Osteocyte (in vitro differentiated cells): ENCODE measurements around the gene PRDX1. TPM values are rescaled to one million over a fixed set of nuclear protein-coding genes. Genes with fewer than 3 reads are reported as not detected.

ENCODE experiments used
- DNase-seq: peaks from one replicate; pipeline ENCODE4 v3.0.0; 2021; ENCODE audit warnings: mixed read lengths; ENCODE audit not compliant: unreplicated experiment; ENCODE audit errors: extremely low spot score
- H3K27ac Mint-ChIP-seq: one replicate; pipeline ENCODE4 v1.8.0; 2021; ENCODE audit warnings: mild to moderate bottlenecking, mixed read lengths; ENCODE audit not compliant: unreplicated experiment
- H3K27me3 Mint-ChIP-seq: one replicate; pipeline ENCODE4 v1.8.0; 2021; ENCODE audit warnings: mixed read lengths; ENCODE audit not compliant: unreplicated experiment
- H3K36me3 Mint-ChIP-seq: one replicate; pipeline ENCODE4 v1.8.0; 2021; ENCODE audit warnings: mixed read lengths; ENCODE audit not compliant: unreplicated experiment
- H3K4me1 Mint-ChIP-seq: one replicate; pipeline ENCODE4 v1.8.0; 2021; ENCODE audit warnings: mixed read lengths; ENCODE audit not compliant: unreplicated experiment
- H3K4me3 Mint-ChIP-seq: one replicate; pipeline ENCODE4 v1.8.0; 2021; ENCODE audit warnings: mild to moderate bottlenecking, moderate library complexity, mixed read lengths; ENCODE audit not compliant: unreplicated experiment
- H3K9me3 Mint-ChIP-seq: one replicate; pipeline ENCODE4 v1.8.0; 2021; ENCODE audit warnings: mixed read lengths; ENCODE audit not compliant: unreplicated experiment
- long read RNA-seq: library from polyadenylated mRNA; unstranded; transcript quantifications from one replicate; pipeline ENCODE4 v2.0.0, GENCODE V29; 2021
- total RNA-seq: library from RNA; stranded (reverse); gene quantifications from 2 replicates; pipeline ENCODE4 v1.2.1, GENCODE V29; 2021
- TF ChIP-seq, protein P1 (sequence below): fragments of 200-600 bp; sonication (generic); IDR thresholded peaks from 2 replicates; pipeline ENCODE4 v1.5.0; 2021; ENCODE audit warnings: antibody characterized with exemption, mild to moderate bottlenecking, moderate library complexity

The PRDX1 gene
- total RNA-seq, result 291 and 292 TPM in 2 replicates
- long read RNA-seq, transcript PRDX1-202 (6 exons, 1,021 nt), result major isoform, 429 of 447 reads
- long read RNA-seq, partial matches to known transcripts, result 6 of 447 reads
- long read RNA-seq, other reads (novel, unspliced or antisense), result 11 of 447 reads

- Mint-ChIP-seq H3K4me3 (peak within 1 kb of the TSS; percentile 95), H3K27me3 (no peaks in the 10 kb centered on the region)
These were observed at the start of gene PRDX1 for GRCh38 chr1:45521413-45522323. Gene PRDX1 (minus strand): TSS chr1:45521884. CDS start chr1:45519043, 2,841 bp downstream.

DNA sequence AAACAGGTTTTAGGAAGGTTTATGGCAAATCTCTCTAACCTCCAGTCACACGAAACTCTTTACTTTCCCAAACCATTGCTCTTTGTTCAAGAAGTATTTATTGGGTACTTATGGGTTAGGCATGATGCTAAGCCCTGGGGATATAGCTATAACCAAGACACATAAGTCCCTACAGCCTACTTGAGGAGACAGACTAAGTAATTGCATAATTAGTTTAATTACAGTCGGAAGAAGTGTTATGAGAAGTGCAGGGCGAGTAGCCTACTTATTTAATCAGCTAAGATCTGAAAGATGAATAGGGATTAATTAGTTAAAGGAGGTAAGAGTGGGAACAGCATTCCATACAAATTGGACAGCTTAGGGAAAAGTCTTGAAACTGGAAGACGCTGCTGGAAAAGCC, 48.9 kb upstream of the PRDX1 start:
- H3K4me3 Mint-ChIP-seq, result no peak overlapping the region
- H3K36me3 Mint-ChIP-seq, result peaks cover 19% of the 10 kb centered on the region
- H3K9me3 Mint-ChIP-seq, result no peaks in the 10 kb centered on the region
- H3K27me3 Mint-ChIP-seq, result no peaks in the 10 kb centered on the region
- TF ChIP-seq, protein P1, sequence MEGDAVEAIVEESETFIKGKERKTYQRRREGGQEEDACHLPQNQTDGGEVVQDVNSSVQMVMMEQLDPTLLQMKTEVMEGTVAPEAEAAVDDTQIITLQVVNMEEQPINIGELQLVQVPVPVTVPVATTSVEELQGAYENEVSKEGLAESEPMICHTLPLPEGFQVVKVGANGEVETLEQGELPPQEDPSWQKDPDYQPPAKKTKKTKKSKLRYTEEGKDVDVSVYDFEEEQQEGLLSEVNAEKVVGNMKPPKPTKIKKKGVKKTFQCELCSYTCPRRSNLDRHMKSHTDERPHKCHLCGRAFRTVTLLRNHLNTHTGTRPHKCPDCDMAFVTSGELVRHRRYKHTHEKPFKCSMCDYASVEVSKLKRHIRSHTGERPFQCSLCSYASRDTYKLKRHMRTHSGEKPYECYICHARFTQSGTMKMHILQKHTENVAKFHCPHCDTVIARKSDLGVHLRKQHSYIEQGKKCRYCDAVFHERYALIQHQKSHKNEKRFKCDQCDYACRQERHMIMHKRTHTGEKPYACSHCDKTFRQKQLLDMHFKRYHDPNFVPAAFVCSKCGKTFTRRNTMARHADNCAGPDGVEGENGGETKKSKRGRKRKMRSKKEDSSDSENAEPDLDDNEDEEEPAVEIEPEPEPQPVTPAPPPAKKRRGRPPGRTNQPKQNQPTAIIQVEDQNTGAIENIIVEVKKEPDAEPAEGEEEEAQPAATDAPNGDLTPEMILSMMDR, result no peak
- no peak for DNase-seq
- H3K27ac Mint-ChIP-seq, result no peak overlapping the region
- no peaks in the 10 kb centered on the region for H3K4me1 Mint-ChIP-seq

More at GRCh38 chr1:45521413-45522323, at the start of gene PRDX1:
- H3K9me3 Mint-ChIP-seq, result no peaks in the 10 kb centered on the region
- peak; percentile 99 for DNase-seq
- peak within 1 kb of the TSS; percentile 99 for H3K27ac Mint-ChIP-seq
- TF ChIP-seq, protein P1, result no peak
- H3K36me3 Mint-ChIP-seq, result peaks cover 6% of the 10 kb centered on the region
- H3K4me1 Mint-ChIP-seq, result peaks cover 31% of the 10 kb centered on the region

DNA sequence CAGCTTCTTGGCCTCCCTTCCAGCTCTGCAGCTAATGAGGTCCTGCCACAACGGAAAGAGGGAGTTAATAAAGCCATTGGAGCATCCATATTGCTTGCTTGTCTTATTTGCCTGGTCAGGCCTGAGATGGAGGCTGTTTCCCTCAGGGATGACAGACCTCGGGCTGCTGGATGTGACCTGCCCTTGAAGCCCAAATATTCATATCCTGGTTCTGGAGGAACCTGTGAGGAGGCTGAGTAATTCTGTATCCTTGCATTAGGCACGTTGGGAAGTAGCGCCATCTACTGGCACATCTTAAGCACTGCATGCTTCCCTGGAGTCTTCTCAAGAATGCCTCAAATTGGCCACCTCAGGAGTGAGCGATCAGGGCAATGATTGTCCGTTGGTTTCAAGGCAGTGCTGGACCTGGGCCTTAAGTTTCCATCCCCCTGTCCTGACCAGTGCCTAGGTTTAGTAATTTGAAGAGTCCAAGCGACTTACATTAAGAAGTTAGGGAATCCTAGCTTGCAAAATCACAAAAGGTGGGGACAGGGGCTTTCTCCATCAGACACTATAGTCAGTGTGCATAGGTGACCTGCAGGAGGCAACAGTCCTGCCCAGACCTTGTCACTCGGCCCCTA, 48.4 kb upstream of the PRDX1 start:
- H3K27ac Mint-ChIP-seq, result peak overlapping the region; percentile 45
- H3K27me3 Mint-ChIP-seq, result no peaks in the 10 kb centered on the region
- no peak overlapping the region for H3K4me3 Mint-ChIP-seq
- peaks cover 19% of the 10 kb centered on the region for H3K36me3 Mint-ChIP-seq
- no peaks in the 10 kb centered on the region for H3K4me1 Mint-ChIP-seq
- no peaks in the 10 kb centered on the region for H3K9me3 Mint-ChIP-seq
- TF ChIP-seq, protein P1, result peak; percentile 97
- DNase-seq, result no peak

- TF ChIP-seq, protein P1, result no peak
- H3K9me3 Mint-ChIP-seq, result no peaks in the 10 kb centered on the region
- H3K27ac Mint-ChIP-seq, result peak overlapping the region; percentile 45
- H3K36me3 Mint-ChIP-seq, result peaks cover 19% of the 10 kb centered on the region
- no peak for DNase-seq
- no peaks in the 10 kb centered on the region for H3K27me3 Mint-ChIP-seq
- no peaks in the 10 kb centered on the region for H3K4me1 Mint-ChIP-seq
- no peak overlapping the region for H3K4me3 Mint-ChIP-seq
These were observed 47.9 kb upstream of the PRDX1 start for GRCh38 chr1:45569571-45569961.

- no peaks in the 10 kb centered on the region for H3K27me3 Mint-ChIP-seq
- no peak for DNase-seq
- no peak overlapping the region for H3K4me3 Mint-ChIP-seq
- no peak overlapping the region for H3K27ac Mint-ChIP-seq
- H3K36me3 Mint-ChIP-seq, result peaks cover 23% of the 10 kb centered on the region
- TF ChIP-seq, protein P1, result no peak
- H3K9me3 Mint-ChIP-seq, result no peaks in the 10 kb centered on the region
- H3K4me1 Mint-ChIP-seq, result peaks cover 4% of the 10 kb centered on the region
These were observed 46.7 kb upstream of the PRDX1 start for GRCh38 chr1:45568421-45568820.
